Ovary (tissue), 3 donors: ENCODE measurements around the gene PATE3.

ENCODE experiments used
- EP300 ChIP-seq: sonication (generic); formaldehyde crosslinking; IDR thresholded peaks from one replicate; pipeline ENCODE4 v1.6.1; 2017; ENCODE audit warnings: antibody characterized with exemption
- POLR2A ChIP-seq: fragments of 450-650 bp; IDR thresholded peaks from one replicate; pipeline ENCODE4 v1.6.1; 2017; ENCODE audit warnings: antibody characterized with exemption, mild to moderate bottlenecking, moderate library complexity
- TF ChIP-seq, protein P1 (sequence below), 3 donors: fragments of 450-650 bp in 2 of 3; fragments of 200-600 bp in 1 of 3; IDR thresholded peaks; one replicate each; pipeline versions ENCODE4 v1.5.1 to v1.8.0; 2016 to 2022; ENCODE audit warnings: antibody characterized with exemption in 3 of 3, mild to moderate bottlenecking in 1 of 3
- donor health status: DM: no; HTN: no; CAD: no.

DNA sequence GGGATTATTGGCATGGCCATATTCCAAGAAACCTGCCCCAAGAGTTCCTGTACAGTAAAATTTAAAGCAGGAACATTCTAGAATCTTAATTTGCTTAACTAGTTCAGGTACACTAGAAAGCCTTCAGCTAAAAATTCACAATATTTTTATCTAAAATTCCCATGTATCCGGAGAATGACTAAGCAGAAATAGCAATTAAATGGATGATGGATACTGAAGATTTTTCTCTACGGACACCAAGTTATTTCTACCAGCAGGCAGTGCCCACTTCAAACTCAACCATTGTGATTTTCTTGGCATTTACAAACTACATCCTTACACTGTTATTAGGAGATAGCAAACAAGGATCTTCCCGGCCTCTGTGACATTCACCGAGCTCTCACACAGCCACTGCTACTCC lies 2.9 kb downstream of the PATE3 start:
- TF ChIP-seq, protein P1, sequence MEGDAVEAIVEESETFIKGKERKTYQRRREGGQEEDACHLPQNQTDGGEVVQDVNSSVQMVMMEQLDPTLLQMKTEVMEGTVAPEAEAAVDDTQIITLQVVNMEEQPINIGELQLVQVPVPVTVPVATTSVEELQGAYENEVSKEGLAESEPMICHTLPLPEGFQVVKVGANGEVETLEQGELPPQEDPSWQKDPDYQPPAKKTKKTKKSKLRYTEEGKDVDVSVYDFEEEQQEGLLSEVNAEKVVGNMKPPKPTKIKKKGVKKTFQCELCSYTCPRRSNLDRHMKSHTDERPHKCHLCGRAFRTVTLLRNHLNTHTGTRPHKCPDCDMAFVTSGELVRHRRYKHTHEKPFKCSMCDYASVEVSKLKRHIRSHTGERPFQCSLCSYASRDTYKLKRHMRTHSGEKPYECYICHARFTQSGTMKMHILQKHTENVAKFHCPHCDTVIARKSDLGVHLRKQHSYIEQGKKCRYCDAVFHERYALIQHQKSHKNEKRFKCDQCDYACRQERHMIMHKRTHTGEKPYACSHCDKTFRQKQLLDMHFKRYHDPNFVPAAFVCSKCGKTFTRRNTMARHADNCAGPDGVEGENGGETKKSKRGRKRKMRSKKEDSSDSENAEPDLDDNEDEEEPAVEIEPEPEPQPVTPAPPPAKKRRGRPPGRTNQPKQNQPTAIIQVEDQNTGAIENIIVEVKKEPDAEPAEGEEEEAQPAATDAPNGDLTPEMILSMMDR (IDR thresholded peaks at IDR 0.05), result no peak
- TF ChIP-seq POLR2A, result no peak
- TF ChIP-seq EP300, result no peak
